Peyer's patch (tissue), 4 donors: ENCODE measurements around the gene GOLGA1. TPM values are rescaled to one million over a fixed set of nuclear protein-coding genes. Genes with fewer than 3 reads are reported as not detected.
"Not testable (repeated sequence)": the region's sequence is repeated elsewhere in the genome, so short reads cannot be mapped to it uniquely, and the experiment has no call there.

ENCODE experiments used
- DNase-seq, 3 donors: peaks; one replicate each; pipeline ENCODE4 v3.0.0-alpha.2; 2017 to 2019
- H3K27ac ChIP-seq, 4 donors: fragments of 200-600 bp; sonication (generic); one replicate each; pipeline ENCODE4 v1.5.1; 2016 to 2019
- H3K27me3 ChIP-seq, 2 donors: fragments of 200-600 bp; sonication (generic); one replicate each; pipeline ENCODE4 v1.5.1; 2019
- H3K36me3 ChIP-seq, 3 donors: fragments of 200-600 bp; sonication (generic); one replicate each; pipeline ENCODE4 v1.5.1; 2016 to 2019
- H3K4me1 ChIP-seq, 4 donors: fragments of 200-600 bp; sonication (generic); one replicate each; pipeline ENCODE4 v1.5.1; 2016 to 2019
- H3K4me3 ChIP-seq, 4 donors: fragments of 200-600 bp; sonication (generic); 1 replicate in 3 of 4; 2 replicates in 1 of 4; pipeline ENCODE4 v1.5.1; 2016 to 2019; ENCODE audit warnings: mild to moderate bottlenecking in 1 of 4
- H3K9me3 ChIP-seq, 4 donors: fragments of 200-600 bp; sonication (generic); one replicate each; pipeline ENCODE4 v1.5.1; 2016 to 2019; ENCODE audit warnings: mild to moderate bottlenecking in 1 of 4
- CTCF ChIP-seq, 6 experiments: fragments of 450-650 bp in 4 of 6; fragments of 200-600 bp in 2 of 6; sonication (generic) in 1 of 6; IDR thresholded peaks; one replicate each; pipeline ENCODE4 v1.5.1; 2017 to 2019; ENCODE audit warnings: antibody characterized with exemption in 6 of 6, mild to moderate bottlenecking in 3 of 6, moderate library complexity in 1 of 6
- POLR2A ChIP-seq, 2 donors: fragments of 450-650 bp; IDR thresholded peaks; one replicate each; pipeline ENCODE4 v1.5.1; 2017; ENCODE audit warnings: antibody characterized with exemption in 2 of 2, mild to moderate bottlenecking in 2 of 2, moderate library complexity in 2 of 2
- total RNA-seq, 4 donors: library from RNA; depleted of rRNA; stranded (reverse); fragments of >200 nt; gene quantifications; one replicate each; pipeline ENCODE4 v1.1.0, GENCODE V29; 2016

Gene GOLGA1
- total RNA-seq, 4 donors from 2014 or later: 27.0 to 52.8 (median 37.3) TPM

GRCh38 chr9:124932333-124932732 lies 8.6 kb downstream of the GOLGA1 start:
- H3K4me1 ChIP-seq: no peaks in the 10 kb centered on the region
- no peak overlapping the region for H3K27ac ChIP-seq
- no peak for TF ChIP-seq CTCF (IDR thresholded peaks at IDR 0.05)
- TF ChIP-seq POLR2A (IDR thresholded peaks at IDR 0.05): no peak
- H3K36me3 ChIP-seq: peaks cover 0 to 84% (median 0%) of the 10 kb centered on the region in 3 donors
- no peak overlapping the region for H3K4me3 ChIP-seq
- no peaks in the 10 kb centered on the region for H3K9me3 ChIP-seq
- DNase-seq: no peak
- no peaks in the 10 kb centered on the region for H3K27me3 ChIP-seq

GRCh38 chr9:124929464-124929863 lies 11.4 kb downstream of the GOLGA1 start:
- Histone ChIP-seq H3K36me3 (peaks cover 0 to 82% (median 0%) of the 10 kb centered on the region in 3 donors), H3K27me3 (no peaks in the 10 kb centered on the region)
- DNase-seq: no peak

GRCh38 chr9:124928116-124928515 lies 12.8 kb downstream of the GOLGA1 start:
- DNase-seq: no peak
- Histone ChIP-seq H3K27me3 (no peaks in the 10 kb centered on the region), H3K4me3 (no peak overlapping the region), H3K4me1 (no peaks in the 10 kb centered on the region), H3K36me3 (peaks cover 0 to 80% (median 0%) of the 10 kb centered on the region in 3 donors), H3K27ac (no peak overlapping the region), H3K9me3 (no peaks in the 10 kb centered on the region)
- no peak for TF ChIP-seq CTCF (IDR thresholded peaks at IDR 0.05)
- TF ChIP-seq POLR2A (IDR thresholded peaks at IDR 0.05): no peak

More at GRCh38 chr9:124929464-124929863, 11.4 kb downstream of the GOLGA1 start:
- Histone ChIP-seq H3K27ac (no peak overlapping the region), H3K9me3 (no peaks in the 10 kb centered on the region), H3K4me3 (no peak overlapping the region), H3K4me1 (no peaks in the 10 kb centered on the region)
- TF ChIP-seq POLR2A (IDR thresholded peaks at IDR 0.05): no peak
- no peak for TF ChIP-seq CTCF (IDR thresholded peaks at IDR 0.05)

GRCh38 chr9:124920394-124920793 lies 20.5 kb downstream of the GOLGA1 start:
- H3K4me3 ChIP-seq, H3K27me3 ChIP-seq, H3K9me3 ChIP-seq, H3K27ac ChIP-seq, H3K4me1 ChIP-seq: not testable (repeated sequence)
- peak in 1 of 3 donors; percentile 66 for DNase-seq
- peaks cover 0 to 49% (median 0%) of the 10 kb centered on the region in 3 donors for H3K36me3 ChIP-seq

- no peaks in the 10 kb centered on the region for H3K9me3 ChIP-seq
- no peak for TF ChIP-seq CTCF (IDR thresholded peaks at IDR 0.05)
- TF ChIP-seq POLR2A (IDR thresholded peaks at IDR 0.05): no peak
- H3K4me3 ChIP-seq: no peak overlapping the region
- no peaks in the 10 kb centered on the region for H3K4me1 ChIP-seq
- no peaks in the 10 kb centered on the region for H3K27me3 ChIP-seq
- no peak for DNase-seq
- H3K36me3 ChIP-seq: peaks cover 0 to 60% (median 0%) of the 10 kb centered on the region in 3 donors
- H3K27ac ChIP-seq: no peak overlapping the region
Measured at GRCh38 chr9:124914753-124915405, 26.0 kb downstream of the GOLGA1 start.

GRCh38 chr9:124913378-124913777 lies 27.5 kb downstream of the GOLGA1 start:
- no peak overlapping the region for H3K27ac ChIP-seq
- no peak for DNase-seq
- H3K27me3 ChIP-seq: no peaks in the 10 kb centered on the region
- peaks cover 0 to 54% (median 0%) of the 10 kb centered on the region in 3 donors for H3K36me3 ChIP-seq
- H3K4me3 ChIP-seq: no peak overlapping the region
- no peaks in the 10 kb centered on the region for H3K4me1 ChIP-seq
- TF ChIP-seq CTCF (IDR thresholded peaks at IDR 0.05) (no peak), POLR2A (IDR thresholded peaks at IDR 0.05) (no peak)
- H3K9me3 ChIP-seq: no peaks in the 10 kb centered on the region
